ENCODE results near the gene PTMA.

Gene PTMA

GRCh38 chr2:231676243-231676642, 32.1 kb upstream of the PTMA start:
- no peak for DNase-seq (ENCODE audit: low read depth)

DNA sequence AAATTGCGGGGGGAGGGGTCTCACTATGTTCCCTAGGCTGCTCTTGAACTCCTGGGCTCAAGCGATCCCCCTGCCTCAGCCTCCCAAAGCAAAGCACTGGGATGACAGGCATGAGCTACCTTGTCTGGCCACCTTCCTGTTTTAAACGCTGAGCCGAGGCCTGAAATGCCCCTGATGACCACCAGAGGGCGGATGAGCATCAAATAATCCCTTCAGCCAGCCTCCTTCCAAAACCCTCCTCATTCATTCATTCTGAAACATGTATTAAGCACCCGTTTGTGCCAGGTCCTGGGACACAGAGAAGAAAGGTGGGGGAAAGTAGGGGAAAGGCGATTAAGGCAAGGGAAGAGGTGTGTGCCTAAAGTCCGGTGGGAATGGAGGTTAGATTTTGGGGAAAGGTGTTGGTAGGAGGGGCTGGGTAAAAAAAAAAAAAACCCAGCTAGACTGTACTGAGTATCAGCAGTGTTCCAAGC, 30.7 kb upstream of the PTMA start:
- peak; percentile 78 for DNase-seq (ENCODE audit: low read depth)

DNA sequence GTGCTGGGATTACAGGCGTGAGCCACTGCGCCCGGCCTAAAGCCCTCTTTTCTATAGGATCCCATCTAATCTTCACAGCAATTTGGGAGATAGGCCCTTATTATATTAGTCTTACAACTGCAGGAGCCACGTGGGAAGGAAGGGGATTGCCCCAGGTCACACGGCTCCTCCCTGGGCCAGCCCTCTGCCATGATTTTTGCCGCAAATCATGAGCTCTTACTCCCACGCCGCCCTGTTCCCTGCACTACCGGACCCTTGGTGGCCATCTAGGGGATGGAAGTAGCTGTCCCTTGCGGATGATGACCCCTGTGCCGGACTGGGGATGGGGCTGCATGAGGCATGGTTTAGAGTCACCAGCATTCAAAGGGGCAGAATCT, 28.4 kb upstream of the PTMA start:
- DNase-seq (ENCODE audit: low read depth), result no peak

- no peak for DNase-seq (ENCODE audit: low read depth)
Measured at GRCh38 chr2:231680285-231680991, 27.9 kb upstream of the PTMA start.

- DNase-seq (ENCODE audit: low read depth), result no peak
Measured at GRCh38 chr2:231680992-231681852, 27.1 kb upstream of the PTMA start.

DNA sequence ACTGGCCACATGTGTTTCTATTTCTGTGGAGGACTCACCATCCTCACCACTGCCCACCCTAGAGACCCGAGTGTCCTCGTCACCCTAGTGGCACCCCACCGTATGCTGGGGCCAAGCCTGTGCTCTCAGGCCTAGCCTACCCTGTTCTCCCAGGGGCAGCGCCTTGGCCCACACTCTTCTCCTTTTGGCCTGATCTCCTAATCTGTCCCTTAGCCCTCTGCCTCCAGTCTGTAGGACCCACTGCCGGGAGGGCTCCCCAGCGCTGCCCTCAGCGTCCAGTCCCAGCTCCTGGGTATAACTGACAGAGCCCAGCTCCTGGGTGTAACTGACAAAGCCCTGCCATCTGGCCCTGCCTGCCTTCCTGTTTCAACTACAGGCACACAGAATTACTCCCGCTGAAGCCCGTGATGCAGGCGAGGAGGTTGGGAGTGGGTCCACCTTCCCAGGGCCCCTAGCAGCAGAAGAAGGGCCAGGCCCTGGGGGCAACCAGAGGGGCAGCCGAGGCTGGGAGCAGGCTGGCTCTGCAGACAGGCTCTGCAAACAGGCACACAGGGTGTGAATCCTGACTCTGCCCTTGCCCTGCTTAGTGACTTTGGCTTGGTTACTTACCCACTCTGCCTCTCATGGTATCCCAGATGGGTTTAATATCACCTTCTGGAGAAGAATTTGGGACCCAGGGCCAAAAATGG, 25.6 kb upstream of the PTMA start:
- DNase-seq (ENCODE audit: low read depth), result no peak

DNA sequence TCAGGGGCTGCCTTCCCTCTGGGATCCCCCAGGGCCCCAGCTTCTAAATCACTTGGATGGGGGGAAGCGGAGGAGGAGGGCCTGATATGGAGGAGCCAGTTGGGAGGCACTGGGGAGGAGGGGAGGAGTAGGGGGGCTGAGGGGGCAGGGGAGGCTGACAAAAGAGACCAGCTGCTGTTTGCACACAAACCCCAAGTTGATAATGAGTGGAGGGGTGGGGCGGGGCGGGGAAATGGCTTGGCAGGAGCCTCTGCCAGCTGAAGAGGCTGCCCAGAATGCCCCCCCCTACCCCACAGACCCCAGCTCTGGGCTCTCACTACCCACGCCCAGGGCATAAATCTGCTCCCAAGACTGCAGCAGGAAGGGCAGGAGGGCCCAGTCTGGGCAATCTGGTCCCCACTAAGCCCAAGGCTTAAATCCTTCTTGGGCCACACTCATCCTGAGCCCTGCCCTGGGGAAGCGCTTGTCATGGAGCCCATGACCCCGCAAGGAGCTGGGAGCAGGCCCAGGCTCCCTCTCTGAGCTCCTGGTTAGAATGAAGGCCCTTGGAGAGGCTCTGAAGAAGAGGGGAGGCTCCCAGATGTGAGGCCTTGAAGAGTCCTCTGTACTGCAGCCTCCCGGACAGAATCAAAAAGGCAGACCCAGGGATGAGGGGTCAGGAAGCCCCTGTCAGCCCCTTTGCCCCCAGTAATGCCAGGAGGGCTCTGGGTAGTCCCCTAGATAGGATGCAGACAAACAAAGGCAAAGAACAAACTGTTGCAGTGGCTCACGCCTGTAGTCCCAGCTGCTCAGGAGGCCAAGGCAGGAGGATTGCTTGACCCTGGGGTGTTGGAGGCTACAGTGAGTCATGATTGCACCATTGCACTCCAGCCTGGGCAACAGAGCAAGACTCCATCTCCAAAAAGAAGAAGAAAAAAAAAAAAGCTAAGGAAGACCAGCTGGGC, 24.8 kb upstream of the PTMA start:
- no peak for DNase-seq (ENCODE audit: low read depth)

DNA sequence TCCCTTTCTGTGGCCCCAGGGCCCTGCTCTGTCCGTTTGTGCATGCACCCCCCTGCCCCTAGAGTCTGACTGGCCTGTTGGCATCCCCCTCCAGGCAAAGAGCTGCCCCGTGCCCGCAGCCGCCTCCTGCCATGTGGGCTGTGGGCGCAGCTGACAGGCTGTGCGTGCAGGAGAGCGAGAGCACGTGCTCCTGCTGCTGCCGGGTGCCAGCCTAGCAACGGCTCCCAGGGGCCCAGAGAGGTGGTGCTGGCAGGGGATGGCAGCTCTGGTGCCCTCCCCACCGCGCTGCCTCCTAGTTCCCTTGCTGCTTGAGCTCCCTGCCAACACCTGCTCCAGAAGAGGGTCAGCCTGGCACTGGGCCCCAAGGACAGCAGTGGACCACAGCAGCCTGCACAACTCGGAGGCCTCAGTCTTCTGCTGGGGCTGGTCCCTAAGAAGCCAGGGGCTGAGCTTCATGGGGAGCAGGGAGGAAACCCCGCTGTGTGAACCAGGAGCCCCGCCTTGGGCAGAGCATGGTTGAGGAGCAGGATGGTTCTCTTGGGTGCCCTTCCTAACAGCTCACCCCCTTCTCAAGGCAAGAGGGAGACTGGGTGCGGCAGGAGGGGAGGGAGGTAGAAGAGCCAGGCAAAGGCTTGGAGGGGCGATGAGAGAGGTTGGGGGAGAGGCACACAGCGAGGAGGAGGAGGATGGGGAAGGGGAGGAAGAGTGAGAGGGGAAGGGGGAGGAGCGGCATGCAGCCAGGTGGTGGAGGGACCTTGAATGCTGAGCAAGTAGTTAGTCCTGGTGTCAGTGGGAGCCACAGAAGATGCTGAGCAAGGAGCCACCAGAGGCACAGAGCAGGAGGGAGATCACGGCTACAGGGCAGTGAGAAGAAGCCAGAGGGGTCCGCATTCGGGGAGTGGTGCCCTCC, 23.8 kb upstream of the PTMA start:
- DNase-seq (ENCODE audit: low read depth), result no peak

- no peak for DNase-seq (ENCODE audit: low read depth)
Measured at GRCh38 chr2:231685349-231686191, 22.8 kb upstream of the PTMA start.

DNA sequence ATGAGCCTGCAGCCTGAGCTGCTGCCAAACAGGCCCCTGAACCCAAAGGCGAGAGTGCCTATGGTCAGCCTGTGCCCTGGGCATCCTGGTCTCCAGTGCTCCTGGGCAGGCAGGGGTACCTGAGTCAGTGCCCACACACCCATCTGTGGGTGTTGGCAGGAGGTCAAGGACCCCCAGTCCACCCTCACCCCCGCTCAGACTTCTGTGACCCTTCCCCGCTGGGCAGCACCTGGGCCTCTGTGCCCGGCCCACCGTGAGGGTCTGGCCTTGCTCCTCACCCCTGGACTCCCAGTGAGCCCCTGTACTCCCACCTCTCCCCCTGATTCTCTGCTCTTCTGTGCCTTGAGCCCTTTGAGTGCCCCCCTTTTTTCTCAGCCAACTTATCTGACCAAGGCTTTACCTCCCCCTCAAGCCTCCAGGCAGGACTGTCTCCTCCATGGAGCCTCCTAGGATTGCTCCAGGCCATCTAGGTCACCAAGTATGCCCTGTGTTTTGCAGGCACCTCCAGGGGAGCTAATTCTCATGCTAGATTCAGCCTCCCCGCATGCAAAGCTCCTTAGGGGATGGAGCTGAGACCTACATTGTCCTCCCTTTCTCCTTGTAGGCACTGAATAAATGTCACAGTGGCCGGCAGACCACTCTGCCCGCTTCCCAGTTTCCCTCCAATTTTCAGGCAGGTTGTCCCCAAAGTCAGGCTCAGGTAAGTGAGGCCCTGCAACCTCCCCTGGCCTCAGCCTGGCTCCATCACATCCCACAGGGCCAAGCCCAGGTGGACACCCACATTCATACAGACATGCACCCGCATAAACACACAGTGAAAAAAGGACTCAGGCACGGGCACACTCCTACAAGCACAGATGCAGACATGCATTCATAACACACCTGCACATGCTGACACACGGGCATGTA, 21.9 kb upstream of the PTMA start:
- DNase-seq (ENCODE audit: low read depth), result no peak

DNA sequence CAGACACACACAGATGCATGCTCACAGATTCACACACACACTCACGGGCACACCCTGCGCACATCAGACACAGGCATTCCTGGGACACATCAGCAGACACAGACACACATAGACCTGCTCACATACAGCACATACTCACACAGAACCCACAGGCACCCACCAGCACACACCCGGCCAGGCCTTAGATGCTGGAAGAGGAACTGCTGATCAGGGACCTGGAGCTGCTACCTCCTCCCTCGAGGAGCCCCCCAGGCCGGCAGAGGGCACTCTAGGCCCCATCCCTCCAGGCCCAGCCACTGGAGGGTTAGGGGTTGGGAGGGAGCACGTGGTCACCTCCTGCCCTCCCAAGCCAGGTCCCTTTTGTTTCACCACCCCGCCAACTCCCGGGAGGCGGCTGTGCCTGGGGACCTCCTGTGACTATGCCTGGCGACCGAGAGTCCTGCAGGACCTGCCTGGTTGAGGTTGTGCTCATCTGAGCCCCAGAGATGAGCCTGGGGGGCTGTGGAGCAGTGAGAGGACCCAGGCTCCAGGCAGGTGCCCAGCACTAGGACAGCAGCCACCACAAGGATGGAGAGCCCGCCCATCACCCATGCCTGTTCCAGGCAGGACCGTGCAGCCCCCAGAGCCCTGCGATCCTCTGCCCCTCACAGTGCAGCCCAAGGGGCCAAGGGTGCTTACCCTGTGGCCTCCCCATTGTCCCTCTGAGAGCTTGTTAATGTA, 21.0 kb upstream of the PTMA start:
- peak; percentile 63 for DNase-seq (ENCODE audit: low read depth)

- DNase-seq (ENCODE audit: low read depth), result no peak
Measured at GRCh38 chr2:231687961-231688360, 20.4 kb upstream of the PTMA start.

DNA sequence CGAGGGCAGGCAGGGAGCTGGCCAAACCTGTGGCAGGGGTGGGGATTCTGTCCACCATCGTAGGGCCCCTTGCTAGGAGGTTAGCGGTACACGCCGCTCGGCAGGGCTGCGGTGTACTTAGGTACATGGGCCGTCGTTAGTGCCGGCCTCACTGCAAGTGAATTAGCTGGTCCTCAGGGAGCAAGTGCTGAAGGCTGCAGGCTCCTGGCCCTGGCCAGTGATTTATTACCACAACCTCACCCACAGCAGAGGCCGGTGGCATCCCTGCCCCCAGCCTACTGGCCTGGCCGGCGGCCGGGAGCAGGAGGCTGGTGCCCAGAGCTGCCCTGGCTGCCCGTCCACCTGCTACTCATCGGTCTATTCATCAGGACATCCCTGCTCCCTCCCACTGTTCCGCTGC, 19.6 kb upstream of the PTMA start:
- DNase-seq (ENCODE audit: low read depth), result no peak

DNA sequence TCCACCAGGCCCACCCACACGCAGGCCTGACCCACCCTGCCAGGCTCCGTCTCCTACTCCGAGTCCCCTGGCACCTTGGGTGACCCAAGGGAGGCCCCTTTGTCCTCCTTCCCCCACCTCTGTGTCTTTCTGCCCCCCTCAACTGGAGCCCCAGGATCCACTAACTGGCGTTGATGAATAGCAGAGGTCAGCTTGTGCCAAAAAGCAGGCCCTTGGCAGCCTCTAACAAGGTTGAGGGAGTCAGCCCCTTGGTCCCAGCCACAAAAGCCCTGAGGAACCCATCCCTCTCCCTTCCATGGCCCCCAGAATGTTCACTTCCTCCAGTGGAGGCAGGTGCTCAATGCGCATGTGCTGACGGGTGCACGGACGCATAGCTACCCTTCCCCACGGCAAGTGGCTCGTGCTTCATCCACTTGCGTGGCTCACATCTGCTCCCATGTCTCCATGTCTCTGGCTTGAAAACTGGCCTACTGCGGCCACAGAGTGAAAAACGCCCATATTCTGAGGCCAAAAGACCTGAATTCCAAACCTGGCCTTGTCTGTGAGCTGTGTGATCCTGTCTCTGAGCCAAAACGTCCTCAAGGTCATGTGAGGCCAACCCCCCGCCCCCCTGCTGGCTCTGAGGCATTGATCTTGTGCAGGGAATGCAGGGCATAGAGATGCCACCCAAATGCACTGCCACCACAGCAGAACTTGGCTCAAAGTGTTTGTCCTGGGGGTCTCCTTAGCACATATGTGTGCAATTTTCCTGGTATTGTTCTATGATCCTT, 19.0 kb upstream of the PTMA start:
- DNase-seq (ENCODE audit: low read depth), result no peak

DNA sequence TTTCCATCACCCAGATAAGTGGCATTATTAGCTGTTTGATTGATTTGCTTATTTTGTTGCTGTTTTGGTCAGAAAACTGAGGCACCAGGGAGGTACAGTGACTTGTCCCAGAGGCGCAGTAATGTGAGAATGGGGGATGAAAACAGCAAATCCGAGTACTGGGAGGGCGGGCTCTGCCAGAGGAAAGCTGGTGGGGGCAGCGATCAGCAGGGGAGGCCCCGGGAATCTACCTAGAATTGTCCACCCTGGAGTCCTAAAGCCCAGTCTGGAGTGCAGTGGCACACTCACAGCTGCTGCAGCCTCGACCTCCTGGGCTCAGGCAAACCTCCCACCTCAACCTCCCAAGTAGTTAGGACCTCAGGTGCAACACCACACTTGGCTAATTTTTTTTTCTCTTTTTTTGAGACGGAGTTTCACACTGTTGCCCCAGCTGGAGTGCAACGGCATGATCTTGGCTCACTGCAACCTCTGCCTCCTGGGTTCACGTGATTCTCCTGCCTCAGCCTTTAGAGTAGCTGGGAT, 17.0 kb upstream of the PTMA start:
- no peak for DNase-seq (ENCODE audit: low read depth)

- DNase-seq (ENCODE audit: low read depth), result no peak
Measured at GRCh38 chr2:231692847-231693246, 15.5 kb upstream of the PTMA start.

GRCh38 chr2:231693956-231694355, 14.4 kb upstream of the PTMA start:
- no peak for DNase-seq (ENCODE audit: low read depth)
